Parathyroid adenoma (tissue), 2 donors: ENCODE measurements around the gene ZNF487.

Source experiments
- H2AFZ ChIP-seq: fragments of 300-600 bp; sonication (generic); one replicate; pipeline ENCODE4 v1.7.0; 2017; ENCODE audit warnings: antibody characterized with exemption, mild to moderate bottlenecking
- H3K27ac ChIP-seq: fragments of 300-600 bp; sonication (generic); one replicate; pipeline ENCODE4 v1.7.0; 2017
- H3K27me3 ChIP-seq: fragments of 300-600 bp; sonication (generic); one replicate; pipeline ENCODE4 v1.7.0; 2017; ENCODE audit warnings: low read length; ENCODE audit not compliant: control insufficient read depth, insufficient read depth
- H3K36me3 ChIP-seq: fragments of 300-600 bp; sonication (generic); one replicate; pipeline ENCODE4 v1.7.0; 2017; ENCODE audit warnings: low read length; ENCODE audit not compliant: control insufficient read depth, insufficient read depth
- H3K4me1 ChIP-seq: fragments of 300-600 bp; sonication (generic); one replicate; pipeline ENCODE4 v1.7.0; 2017; ENCODE audit warnings: control low read depth
- H3K4me2 ChIP-seq: fragments of 300-600 bp; sonication (generic); one replicate; pipeline ENCODE4 v1.7.0; 2017; ENCODE audit warnings: low read length
- H3K4me3 ChIP-seq: fragments of 300-600 bp; sonication (generic); one replicate; pipeline ENCODE4 v1.7.0; 2017; ENCODE audit warnings: low read depth, low read length
- H3K79me2 ChIP-seq: fragments of 300-600 bp; sonication (generic); one replicate; pipeline ENCODE4 v1.7.0; 2017; ENCODE audit warnings: control low read depth
- H3K9ac ChIP-seq: fragments of 300-600 bp; sonication (generic); one replicate; pipeline ENCODE4 v1.7.0; 2017; ENCODE audit warnings: mild to moderate bottlenecking
- H3K9me3 ChIP-seq: fragments of 300-600 bp; sonication (generic); one replicate; pipeline ENCODE4 v1.7.0; 2017; ENCODE audit warnings: low read length; ENCODE audit not compliant: control insufficient read depth
- CTCF ChIP-seq: fragments of 300-600 bp; sonication (generic); IDR thresholded peaks from one replicate; pipeline ENCODE4 v1.7.0; 2017; ENCODE audit warnings: antibody characterized with exemption, mild to moderate bottlenecking
- donor health status: primary hyperparathyroidism.

The ZNF487 gene

GRCh38 chr10:43436291-43437140 is at the start of gene ZNF487:
ZNF487 (plus strand) TSS chr10:43437111; CDS start chr10:43475814, 38,703 bp downstream.
- Histone ChIP-seq H3K36me3 (no peaks in the 10 kb centered on the region), H3K9ac (peak within 1 kb of the TSS; percentile 81), H3K79me2 (peaks cover 9% of the 10 kb centered on the region), H3K4me1 (no peaks in the 10 kb centered on the region), H3K4me2 (peak within 1 kb of the TSS; percentile 99), H3K27me3 (no peaks in the 10 kb centered on the region), H3K27ac (peak within 1 kb of the TSS; percentile 99), H3K4me3 (peak within 1 kb of the TSS; percentile 94), H2AFZ (peak within 1 kb of the TSS; percentile 97), H3K9me3 (no peaks in the 10 kb centered on the region)
- peak; percentile 19 for TF ChIP-seq CTCF

GRCh38 chr10:43387678-43388032 is 49.3 kb upstream of the ZNF487 start:
- Histone ChIP-seq H3K27me3 (no peaks in the 10 kb centered on the region), H3K79me2 (peaks cover 21% of the 10 kb centered on the region), H3K4me3 (no peak overlapping the region), H3K4me2 (no peak overlapping the region), H3K9me3 (no peaks in the 10 kb centered on the region), H3K36me3 (no peaks in the 10 kb centered on the region), H3K27ac (no peak overlapping the region), H3K4me1 (no peaks in the 10 kb centered on the region), H2AFZ (no peak overlapping the region), H3K9ac (no peak overlapping the region)
- no peak for TF ChIP-seq CTCF

DNA sequence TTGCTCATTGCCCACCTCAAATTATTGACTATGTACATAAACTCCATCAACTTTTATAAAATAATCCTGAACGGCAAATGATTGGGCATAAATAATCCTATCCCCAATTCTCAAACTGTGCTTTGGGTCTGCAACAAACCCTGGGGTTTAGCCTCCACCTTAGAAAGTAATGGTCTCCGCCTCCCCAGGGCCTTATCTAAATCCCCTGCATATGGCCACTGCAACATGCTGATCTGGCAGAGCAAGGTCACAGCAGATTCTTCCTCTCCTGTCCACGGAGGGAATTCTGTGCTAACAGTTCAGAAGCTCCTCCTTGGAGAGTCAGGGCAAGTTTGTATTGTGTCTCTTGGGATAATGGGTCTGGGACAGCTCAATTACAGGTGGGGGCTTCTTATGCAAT is 47.0 kb upstream of the ZNF487 start:
- H3K27ac ChIP-seq: no peak overlapping the region
- H3K9ac ChIP-seq: no peak overlapping the region
- peaks cover 41% of the 10 kb centered on the region for H3K79me2 ChIP-seq
- TF ChIP-seq CTCF: no peak
- H2AFZ ChIP-seq: no peak overlapping the region
- H3K27me3 ChIP-seq: no peaks in the 10 kb centered on the region
- no peak overlapping the region for H3K4me3 ChIP-seq
- H3K9me3 ChIP-seq: no peaks in the 10 kb centered on the region
- H3K4me1 ChIP-seq: no peaks in the 10 kb centered on the region
- H3K4me2 ChIP-seq: no peak overlapping the region
- H3K36me3 ChIP-seq: no peaks in the 10 kb centered on the region

- H3K27me3 ChIP-seq: no peaks in the 10 kb centered on the region
- H3K4me3 ChIP-seq: no peak overlapping the region
- H3K9me3 ChIP-seq: no peaks in the 10 kb centered on the region
- H2AFZ ChIP-seq: no peak overlapping the region
- H3K79me2 ChIP-seq: peaks cover 43% of the 10 kb centered on the region
- H3K9ac ChIP-seq: no peak overlapping the region
- H3K27ac ChIP-seq: no peak overlapping the region
- H3K4me1 ChIP-seq: no peaks in the 10 kb centered on the region
- no peak for TF ChIP-seq CTCF
- no peak overlapping the region for H3K4me2 ChIP-seq
- H3K36me3 ChIP-seq: no peaks in the 10 kb centered on the region
Observed at GRCh38 chr10:43390333-43390732, 46.6 kb upstream of the ZNF487 start.

- Histone ChIP-seq H3K79me2 (peaks cover 46% of the 10 kb centered on the region), H3K9ac (no peak overlapping the region), H3K27me3 (no peaks in the 10 kb centered on the region), H3K27ac (no peak overlapping the region), H3K36me3 (no peaks in the 10 kb centered on the region), H3K4me3 (no peak overlapping the region), H3K9me3 (no peaks in the 10 kb centered on the region), H3K4me2 (no peak overlapping the region), H2AFZ (no peak overlapping the region), H3K4me1 (no peaks in the 10 kb centered on the region)
- peak; percentile 66 for TF ChIP-seq CTCF
Observed at GRCh38 chr10:43390759-43391158, 46.2 kb upstream of the ZNF487 start.
